Muscle of arm (tissue), 14 donors: Measurements from ENCODE around the gene ZNF658. TPM values are rescaled to one million over a fixed set of nuclear protein-coding genes. Genes with fewer than 3 reads are reported as not detected.
"Not testable (repeated sequence)": the region's sequence is repeated elsewhere in the genome, so short reads cannot be mapped to it uniquely, and the experiment has no call there.

Source experiments
- DNase-seq: peaks from one replicate; pipeline ENCODE4 v3.0.0-alpha.2; 2013
- long read RNA-seq, 11 donors: transcript quantifications; one replicate each; lab custom pipeline, GENCODE V29; 2026
- polyA plus RNA-seq, 12 donors: library from polyadenylated mRNA; unstranded; fragments of 120-200 nt; gene quantifications; one replicate each; pipeline ENCODE4 v1.2.1, GENCODE V29; 2013; ENCODE audit not compliant: insufficient read length in 12 of 12

ZNF658 gene
- polyA plus RNA-seq: 1 to 10 TPM in 11 of 12 donors, not detected in 1; 2.3 to 8.9 (median 5.6) TPM
- long read RNA-seq, donor 1, full-length matches to known transcripts: 1 of 1 reads
- long read RNA-seq, donor 1, partial matches to known transcripts: 0 of 1 reads
- long read RNA-seq, donor 1, other reads (novel, unspliced or antisense): 0 of 1 reads
- long read RNA-seq, donor 2, full-length matches to known transcripts: 1 of 1 reads
- long read RNA-seq, donor 2, partial matches to known transcripts: 0 of 1 reads
- long read RNA-seq, donor 2, other reads (novel, unspliced or antisense): 0 of 1 reads
- long read RNA-seq, donor 3, full-length matches to known transcripts: 2 of 2 reads
- long read RNA-seq, donor 3, partial matches to known transcripts: 0 of 2 reads
- long read RNA-seq, donor 3, other reads (novel, unspliced or antisense): 0 of 2 reads
- long read RNA-seq, donor 4: 0 reads
- long read RNA-seq, donor 5: 0 reads
- long read RNA-seq, donor 6: 0 reads
- long read RNA-seq, donor 7: 0 reads
- long read RNA-seq, donor 8, full-length matches to known transcripts: 4 of 4 reads
- long read RNA-seq, donor 8, partial matches to known transcripts: 0 of 4 reads
- long read RNA-seq, donor 8, other reads (novel, unspliced or antisense): 0 of 4 reads
- long read RNA-seq, donor 9: 0 reads
- long read RNA-seq, donor 10, full-length matches to known transcripts: 1 of 1 reads
- long read RNA-seq, donor 10, partial matches to known transcripts: 0 of 1 reads
- long read RNA-seq, donor 10, other reads (novel, unspliced or antisense): 0 of 1 reads
- long read RNA-seq, donor 11: 0 reads

GRCh38 chr9:66900490-66901131 is at the start of gene ZNF658:
Gene ZNF658, plus strand, starts transcription at chr9:66900725. Its CDS starts 2,837 bp downstream, at chr9:66903562.
- DNase-seq: peak; percentile 87

GRCh38 chr9:66861732-66862131 is 38.8 kb upstream of the ZNF658 start:
- DNase-seq: not testable (repeated sequence)

- not testable (repeated sequence) for DNase-seq
Observed at GRCh38 chr9:66868660-66869059, 31.9 kb upstream of the ZNF658 start.

- not testable (repeated sequence) for DNase-seq
Observed at GRCh38 chr9:66880605-66881004, 19.9 kb upstream of the ZNF658 start.

- not testable (repeated sequence) for DNase-seq
Observed at GRCh38 chr9:66881847-66882246, 18.7 kb upstream of the ZNF658 start.

GRCh38 chr9:66890334-66890733 is 10.2 kb upstream of the ZNF658 start:
- not testable (repeated sequence) for DNase-seq

GRCh38 chr9:66901141-66901540 is 616 bp downstream of the ZNF658 start:
- not testable (repeated sequence) for DNase-seq

- DNase-seq: not testable (repeated sequence)
Observed at GRCh38 chr9:66909560-66909959, 9.0 kb downstream of the ZNF658 start.

GRCh38 chr9:66920072-66920471 is 19.5 kb downstream of the ZNF658 start:
- DNase-seq: not testable (repeated sequence)

- DNase-seq: not testable (repeated sequence)
Observed at GRCh38 chr9:66936194-66936870, 35.8 kb downstream of the ZNF658 start.

GRCh38 chr9:66937662-66938061 is 37.1 kb downstream of the ZNF658 start:
- DNase-seq: not testable (repeated sequence)

- not testable (repeated sequence) for DNase-seq
Observed at GRCh38 chr9:66938322-66938721, 37.8 kb downstream of the ZNF658 start.

- DNase-seq: not testable (repeated sequence)
Observed at GRCh38 chr9:66939878-66940830, 39.6 kb downstream of the ZNF658 start.

GRCh38 chr9:66942400-66943155 is 42.1 kb downstream of the ZNF658 start:
- DNase-seq: not testable (repeated sequence)

GRCh38 chr9:66952576-66952975 is 52.1 kb downstream of the ZNF658 start:
- not testable (repeated sequence) for DNase-seq
